OCI-LY7 (cell line): ENCODE measurements around the gene SDHAF3. TPM values are rescaled to one million over a fixed set of nuclear protein-coding genes. Genes with fewer than 3 reads are reported as not detected.
"Not testable (repeated sequence)": the region's sequence is repeated elsewhere in the genome, so short reads cannot be mapped to it uniquely, and the experiment has no call there.

Experiments used
- Bru-seq: library from RNA; stranded (reverse); fragments of 400-500 nt; gene quantifications from one replicate; lab custom pipeline; 2021; lab: Mats Ljungman, UMichigan
- BruChase-seq, 2 experiments: library from RNA; stranded (reverse); fragments of 400-500 nt; gene quantifications; one replicate each; lab custom pipeline; 2021; lab: Mats Ljungman, UMichigan
- BruUV-seq: library from RNA; stranded (reverse); fragments of 400-500 nt; replicated peaks from 2 replicates; lab custom pipeline; 2021; lab: Mats Ljungman, UMichigan
- CTCF ChIA-PET: fragments of 300-600 bp; sonication (Branson Sonifier 250); formaldehyde crosslinking; loops from one replicate; lab custom pipeline; 2022; ENCODE audit warnings: antibody characterized with exemption; ENCODE audit not compliant: unreplicated experiment; lab: Charles Lee
- POLR2A ChIA-PET: fragments of 300-600 bp; sonication (Branson Sonifier 250); formaldehyde crosslinking; loops from one replicate; lab custom pipeline; 2022; ENCODE audit warnings: antibody characterized with exemption; lab: Charles Lee
- DNase-seq: peaks from one replicate; pipeline ENCODE4 v3.0.0-alpha.2; 2015; ENCODE audit warnings: low spot score
- H2AFZ ChIP-seq: fragments of 200-600 bp; sonication (generic), shearing (Covaris generic); 2 replicates; pipeline ENCODE4 v1.6.1; 2014; ENCODE audit warnings: mild to moderate bottlenecking, antibody characterized with exemption, low read length, moderate library complexity
- H3K27ac ChIP-seq: fragments of 200-600 bp; sonication (generic); 2 replicates; pipeline ENCODE4 v1.5.1; 2014; ENCODE audit warnings: mixed run types, low read depth, mild to moderate bottlenecking, moderate library complexity, low read length, inconsistent platforms; ENCODE audit not compliant: poor library complexity, severe bottlenecking
- H3K36me3 ChIP-seq: fragments of 200-600 bp; sonication (generic); 2 replicates; pipeline ENCODE4 v1.6.1; 2014; ENCODE audit warnings: mild to moderate bottlenecking, antibody characterized with exemption, low read length, moderate library complexity, mixed read lengths; ENCODE audit not compliant: insufficient read depth
- H3K4me1 ChIP-seq: fragments of 200-600 bp; sonication (generic); 2 replicates; pipeline ENCODE4 v1.5.1; 2014; ENCODE audit warnings: mild to moderate bottlenecking, low read length; ENCODE audit not compliant: insufficient read depth, poor library complexity, severe bottlenecking
- H3K4me2 ChIP-seq: fragments of 200-600 bp; sonication (generic); 2 replicates; pipeline ENCODE4 v1.6.1; 2014; ENCODE audit warnings: mild to moderate bottlenecking, low read length
- H3K4me3 ChIP-seq: fragments of 200-600 bp; sonication (generic); 2 replicates; pipeline ENCODE4 v1.5.1; 2014; ENCODE audit warnings: mild to moderate bottlenecking, low read depth, low read length; ENCODE audit not compliant: poor library complexity, severe bottlenecking
- H3K79me2 ChIP-seq: fragments of 200-600 bp; sonication (generic); 2 replicates; pipeline ENCODE4 v1.6.1; 2016; ENCODE audit warnings: low read depth, mild to moderate bottlenecking, low read length, moderate library complexity, mixed read lengths; ENCODE audit not compliant: insufficient read depth
- H3K9me2 ChIP-seq: fragments of 200-600 bp; sonication (generic); 2 replicates; pipeline ENCODE4 v1.6.1; 2016; ENCODE audit warnings: mild to moderate bottlenecking, low read length, mixed read lengths; ENCODE audit not compliant: insufficient read depth
- H3K9me3 ChIP-seq: fragments of 200-600 bp; sonication (generic); 2 replicates; pipeline ENCODE4 v1.6.1; 2014; ENCODE audit warnings: mild to moderate bottlenecking, mixed run types, low read length, mixed read lengths
- H4K20me1 ChIP-seq: fragments of 200-600 bp; sonication (generic); 2 replicates; pipeline ENCODE4 v1.6.1; 2014; ENCODE audit warnings: mild to moderate bottlenecking, antibody characterized with exemption, low read length, moderate library complexity, mixed read lengths; ENCODE audit not compliant: insufficient read depth
- CTCF ChIP-seq: fragments of 200-600 bp; sonication (generic); conservative IDR thresholded peaks from 2 replicates; pipeline ENCODE4 v1.5.1; 2014; ENCODE audit warnings: mild to moderate bottlenecking, antibody characterized with exemption, low read length, moderate library complexity, mixed read lengths
- EZH2phosphoT487 ChIP-seq: fragments of 200-600 bp; sonication (generic); IDR thresholded peaks from 2 replicates; pipeline ENCODE4 v1.6.1; 2018; ENCODE audit warnings: low read depth, borderline replicate concordance, mild to moderate bottlenecking, mixed run types, antibody characterized with exemption, low read length, moderate library complexity, mixed read lengths
- intact Hi-C: fragments of 100-400 bp; cut with micrococcal nuclease; formaldehyde crosslinking; loops from one replicate; pipeline ENCODE4 v1.10.0; 2022; ENCODE audit not compliant: unreplicated experiment
- long read RNA-seq: library from polyadenylated mRNA; stranded (forward); transcript quantifications from one replicate; pipeline ENCODE4 v2.0.0, GENCODE V29; 2022
- total RNA-seq, 2 experiments: library from RNA; depleted of rRNA in 1 of 2; stranded (reverse); fragments of >200 nt in 1 of 2; shearing (Covaris generic) in 1 of 2; gene quantifications; 2 replicates each; pipeline ENCODE4 v1.2.3, GENCODE V29; 2014 to 2022

SDHAF3 gene
- total RNA-seq (2014; rRNA removed; shearing (Covaris generic)), result 9.9 and 27.9 TPM in 2 replicates
- 30.6 and 39.1 TPM in 2 replicates for total RNA-seq (2022)
- Bru-seq, nascent RNA, result percentile 82 among the genes with signal in this experiment
- percentile 80 among the genes with signal in this experiment for BruChase-seq, experiment 1, labeled RNA remaining after a 6-hour chase
- BruChase-seq, experiment 2, labeled RNA remaining after a 2-hour chase, result percentile 72 among the genes with signal in this experiment
- long read RNA-seq, transcript SDHAF3-202 (2 exons, 2,060 nt), result major isoform, 59 of 65 reads
- long read RNA-seq, partial matches to known transcripts, result 0 of 65 reads
- long read RNA-seq, other reads (novel, unspliced or antisense), result 5 of 65 reads

DNA sequence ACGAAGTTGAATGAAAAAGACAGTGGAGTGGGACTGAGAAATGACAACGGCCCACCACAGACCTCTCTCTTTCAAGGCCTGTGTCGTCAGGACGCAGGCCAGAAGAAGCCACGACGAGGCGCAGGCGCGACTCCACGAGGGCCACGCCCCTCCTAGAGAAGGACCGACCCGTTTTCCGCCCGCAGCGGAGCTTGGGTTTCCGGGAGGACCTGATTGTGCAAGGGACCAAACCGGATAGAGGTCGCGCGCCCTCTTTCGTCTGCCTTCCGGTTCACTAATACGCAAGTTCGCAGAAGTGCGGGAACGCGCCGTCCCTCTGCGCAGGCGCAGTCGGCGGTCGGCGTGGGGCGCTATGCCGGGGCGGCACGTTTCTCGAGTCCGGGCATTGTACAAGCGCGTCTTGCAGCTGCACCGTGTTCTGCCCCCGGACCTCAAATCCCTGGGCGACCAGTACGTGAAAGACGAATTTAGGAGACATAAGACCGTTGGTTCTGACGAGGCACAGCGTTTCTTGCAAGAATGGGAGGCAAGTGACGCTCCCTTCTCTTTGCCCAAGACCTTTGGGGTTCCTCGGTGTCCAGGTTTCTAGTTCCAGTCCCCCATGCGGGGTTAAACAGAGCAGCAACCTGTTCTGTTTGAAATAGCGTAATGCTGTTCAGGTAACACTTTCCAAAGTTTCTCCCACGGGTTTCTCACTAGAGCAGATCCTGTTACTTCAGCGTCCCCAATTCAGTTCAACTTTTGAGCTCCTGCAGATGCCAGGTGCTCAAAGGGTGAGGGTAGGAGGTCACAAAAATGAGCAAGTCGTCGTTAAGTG, at the start of gene SDHAF3:
Gene SDHAF3, plus strand, starts transcription at position 327 of the 817 bp plus-strand sequence. Its CDS starts 26 bp downstream, at position 353.
- H3K4me2 ChIP-seq, result peak within 1 kb of the TSS; percentile 87
- peak within 1 kb of the TSS; percentile 96 for H2AFZ ChIP-seq
- no peaks in the 10 kb centered on the region for H4K20me1 ChIP-seq
- peak; percentile 99 for DNase-seq
- ChIA-PET POLR2A (interaction anchor here (0.6 to 1.9 kb wide), 11 partner anchors 9 to 755 kb away, joined by 3 to 7 read pairs (median 3); partner anchors contain the start of gene ASNS), CTCF (interaction anchor here (0.5 to 1.6 kb wide), 2 partner anchors 9 to 57 kb away, joined by 3 to 9 read pairs; no protein-coding TSS in a partner anchor)
- peaks cover 46% of the 10 kb centered on the region for H3K79me2 ChIP-seq
- intact Hi-C loops, result loop anchor here (5.0 to 10.0 kb wide), 3 partner anchors 413 to 1135 kb away; partner anchors contain the start of genes SEM1 and TECPR1
- peaks cover 27% of the 10 kb centered on the region for H3K36me3 ChIP-seq
- peak; percentile 25; the same call in 1 of the 2 replicates for TF ChIP-seq CTCF
- no peak for TF ChIP-seq EZH2phosphoT487
- H3K9me2 ChIP-seq, result no peaks in the 10 kb centered on the region
- H3K4me1 ChIP-seq, result peaks cover 28% of the 10 kb centered on the region
- BruUV-seq, result TSS peak; percentile 62
- peaks cover 14% of the 10 kb centered on the region; the same call in 1 of the 2 replicates for H3K9me3 ChIP-seq
- H3K27ac ChIP-seq, result peak within 1 kb of the TSS; percentile 76
- H3K4me3 ChIP-seq, result peak within 1 kb of the TSS; percentile 78

DNA sequence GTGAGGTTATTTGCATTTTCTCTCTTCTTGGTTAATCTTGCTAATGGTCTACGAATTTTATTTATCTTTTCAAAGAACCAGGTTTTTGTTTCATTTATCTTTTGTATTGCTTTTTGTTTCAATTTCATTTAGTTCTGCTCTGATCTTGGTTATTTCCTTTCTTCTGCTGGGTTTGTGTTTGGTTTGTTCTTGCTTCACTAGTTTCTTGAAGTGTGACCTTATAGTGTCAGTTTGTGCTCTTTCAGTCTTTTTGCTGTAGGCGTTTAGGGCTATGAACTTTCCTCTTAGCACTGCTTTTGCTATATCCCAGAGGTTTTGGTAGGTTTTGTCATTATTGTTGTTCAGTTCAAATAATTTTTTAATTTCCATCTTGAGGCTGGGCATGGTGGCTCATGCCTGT, 45.5 kb upstream of the SDHAF3 start:
- H3K79me2 ChIP-seq, H3K27ac ChIP-seq, intact Hi-C loops, H4K20me1 ChIP-seq, CTCF ChIA-PET, BruUV-seq, H3K36me3 ChIP-seq, DNase-seq, H3K9me3 ChIP-seq, H3K4me3 ChIP-seq, H3K9me2 ChIP-seq, H3K4me1 ChIP-seq, H2AFZ ChIP-seq, H3K4me2 ChIP-seq: not testable (repeated sequence)
- POLR2A ChIA-PET, result interaction anchor here (0.6 kb wide), 1 partner anchor 1160 kb away, joined by 4 read pairs; no protein-coding TSS in a partner anchor

DNA sequence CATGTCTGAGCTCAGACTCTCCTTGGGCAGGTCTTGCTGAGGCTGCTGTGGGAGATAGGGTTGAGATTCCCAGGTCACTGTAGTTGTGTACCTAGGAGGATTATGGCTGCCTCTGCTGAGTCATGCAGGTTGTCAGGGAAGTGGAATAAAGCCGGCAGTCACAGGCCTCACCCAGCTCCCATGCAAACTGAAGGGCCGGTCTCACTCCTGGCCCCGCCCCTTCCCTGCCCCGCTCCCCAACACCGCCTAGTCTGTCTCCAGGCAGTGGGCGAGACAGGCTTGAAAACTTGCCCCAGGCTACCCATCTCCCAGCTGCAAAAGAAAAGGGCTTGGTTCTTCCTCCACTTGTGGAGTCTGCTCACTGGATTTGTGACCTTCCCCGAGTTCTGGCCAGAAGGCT, 41.6 kb upstream of the SDHAF3 start:
- H3K27ac ChIP-seq, result no peak overlapping the region
- H4K20me1 ChIP-seq, result no peaks in the 10 kb centered on the region
- TF ChIP-seq CTCF, result no peak
- TF ChIP-seq EZH2phosphoT487, result no peak
- no peak overlapping the region for H3K4me3 ChIP-seq
- H3K9me2 ChIP-seq, result no peaks in the 10 kb centered on the region
- DNase-seq, result no peak
- POLR2A ChIA-PET, result no interaction called here
- CTCF ChIA-PET, result no interaction called here
- intact Hi-C loops, result no loop called here
- no TSS peak for BruUV-seq
- no peaks in the 10 kb centered on the region for H3K4me1 ChIP-seq
- no peaks in the 10 kb centered on the region for H3K36me3 ChIP-seq
- H3K79me2 ChIP-seq, result no peaks in the 10 kb centered on the region
- no peak overlapping the region for H3K4me2 ChIP-seq
- no peaks in the 10 kb centered on the region for H3K9me3 ChIP-seq
- no peak overlapping the region for H2AFZ ChIP-seq
